ENCODE data around the gene ARID4A.
"Not testable (repeated sequence)": the region's sequence is repeated elsewhere in the genome, so short reads cannot be mapped to it uniquely, and the experiment has no call there.

Gene ARID4A

DNA sequence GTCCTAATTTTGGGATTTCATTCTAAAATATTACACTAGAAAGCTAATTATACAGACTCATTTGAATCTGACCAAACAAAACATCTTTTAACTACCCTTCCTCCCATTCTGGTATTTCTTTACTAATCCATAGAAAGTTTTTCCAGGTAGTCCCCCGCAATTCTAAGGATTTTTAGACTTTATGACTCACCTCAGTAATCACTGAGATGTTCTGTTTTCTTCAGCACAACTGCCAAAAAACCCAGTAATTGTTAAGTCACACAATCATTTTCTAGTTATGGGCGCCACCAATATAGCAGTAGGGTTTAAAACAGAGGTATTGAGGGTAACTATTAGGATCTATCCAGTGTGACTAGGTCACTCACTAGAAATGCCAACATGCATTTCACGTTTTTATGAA, 1.6 kb upstream of the ARID4A start:
- DNase-seq: no peak

DNA sequence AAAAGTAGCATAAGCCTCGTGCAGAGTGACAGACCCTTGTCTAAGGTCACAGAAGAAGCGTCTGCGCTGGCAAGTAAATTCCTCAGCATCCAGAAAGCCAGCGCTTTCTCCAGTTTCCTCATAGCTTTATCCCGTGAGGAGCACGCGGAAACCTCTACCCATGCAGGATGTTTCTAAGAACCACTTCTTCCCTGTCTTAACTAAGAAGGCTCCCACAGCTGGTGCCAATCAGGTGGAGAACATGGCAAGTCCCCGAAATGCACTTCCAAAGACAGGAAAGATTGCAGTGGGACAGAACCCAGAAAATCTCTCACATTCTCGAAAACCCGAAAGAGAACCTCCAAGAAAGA, 968 bp upstream of the ARID4A start:
- peak; percentile 63 for DNase-seq

DNA sequence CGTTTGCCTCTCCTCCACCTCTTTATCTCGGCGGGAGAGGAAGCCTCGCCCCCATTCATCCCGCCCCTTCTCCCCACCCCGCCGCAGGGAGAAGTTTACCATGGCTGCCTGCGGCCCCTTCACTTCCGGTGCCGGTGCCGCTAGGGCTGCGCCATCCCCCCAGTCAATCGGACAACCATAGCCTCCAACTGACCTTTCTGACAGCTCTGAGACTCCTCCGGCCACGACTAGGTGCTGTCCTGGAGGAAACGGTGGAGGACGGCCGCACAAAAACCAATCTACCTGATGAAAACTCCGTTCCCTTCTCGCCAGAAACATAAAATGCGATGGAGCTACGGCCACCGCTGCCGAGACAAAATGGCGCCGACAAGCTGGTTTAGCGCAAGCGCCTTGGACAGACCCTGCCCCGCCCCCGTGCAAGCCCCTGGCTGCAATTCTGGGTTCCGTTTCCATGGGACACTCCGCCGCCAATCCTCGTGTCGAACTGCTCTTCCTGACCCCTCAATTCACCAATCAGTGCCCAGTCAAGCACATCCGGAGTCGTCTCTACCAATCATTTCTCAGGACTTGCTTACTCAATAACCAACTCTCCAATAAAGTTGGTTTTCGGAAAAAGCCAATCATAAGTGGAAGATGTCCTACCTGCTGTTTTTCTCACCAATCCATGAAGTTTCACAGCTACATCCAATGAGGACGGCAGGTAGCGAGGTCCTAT, 436 bp upstream of the ARID4A start:
- DNase-seq: peak; percentile 100

DNA sequence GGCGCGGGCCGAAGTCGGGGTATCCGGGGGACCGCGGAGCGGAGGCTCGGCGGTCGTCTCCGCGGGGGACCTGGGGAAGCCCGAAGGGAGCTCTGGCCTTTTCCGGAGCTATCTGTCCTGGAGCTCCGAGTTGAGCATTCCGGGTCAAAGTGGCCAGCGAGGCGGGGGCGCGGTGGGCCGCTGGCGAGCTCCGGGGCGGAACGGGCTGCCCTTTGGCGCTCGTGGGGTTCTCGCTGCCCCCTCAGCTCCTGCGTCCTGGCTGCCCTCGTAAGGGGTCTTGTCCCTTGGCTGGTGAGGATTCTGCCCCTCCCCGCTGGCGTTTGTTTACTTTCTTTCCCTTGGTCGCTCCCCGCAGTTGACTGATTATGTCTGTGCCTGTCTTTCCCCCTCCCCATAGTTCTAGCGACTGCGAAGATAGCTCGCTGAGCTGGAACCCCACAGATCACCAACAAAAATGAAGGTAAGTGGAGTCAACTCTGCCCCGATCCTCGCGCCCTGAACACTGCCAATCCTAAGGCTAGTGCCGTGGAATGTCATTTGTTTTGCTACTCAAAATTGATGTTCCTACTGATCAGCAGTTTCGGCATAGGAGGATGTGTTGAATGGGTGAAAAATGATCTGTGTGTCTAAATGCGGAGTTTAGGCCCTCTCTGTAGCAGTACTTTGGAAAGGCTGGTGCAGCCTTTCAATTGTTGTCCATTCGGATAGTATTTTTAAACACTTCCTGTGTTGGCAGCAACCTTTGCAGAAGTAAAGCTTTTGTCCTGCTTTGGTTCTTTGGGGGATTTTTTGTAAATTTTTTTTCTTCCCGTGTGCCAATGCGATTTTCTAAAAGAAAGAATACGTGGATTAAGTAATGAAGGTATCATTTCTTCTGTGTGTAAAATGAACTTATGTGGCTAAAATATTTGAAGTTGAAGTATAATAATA, 1.3 kb downstream of the ARID4A start:
- peak; percentile 35 for DNase-seq

DNA sequence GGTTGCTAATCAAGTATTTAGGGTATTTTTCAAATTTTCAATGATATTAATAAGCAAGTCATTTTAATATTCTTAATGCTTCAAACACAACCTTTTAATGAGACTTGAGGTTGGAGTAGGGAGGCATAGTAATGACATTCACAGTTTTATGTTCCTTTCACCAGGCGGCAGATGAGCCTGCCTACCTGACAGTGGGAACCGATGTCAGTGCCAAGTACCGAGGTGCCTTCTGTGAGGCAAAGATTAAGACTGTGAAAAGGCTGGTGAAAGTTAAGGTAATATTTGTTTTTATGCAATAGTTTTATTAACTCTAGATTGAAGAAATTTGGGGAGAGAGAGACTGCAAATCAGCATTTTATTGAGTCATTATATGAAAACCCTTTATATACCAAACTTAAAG, 3.1 kb downstream of the ARID4A start:
- no peak for DNase-seq

DNA sequence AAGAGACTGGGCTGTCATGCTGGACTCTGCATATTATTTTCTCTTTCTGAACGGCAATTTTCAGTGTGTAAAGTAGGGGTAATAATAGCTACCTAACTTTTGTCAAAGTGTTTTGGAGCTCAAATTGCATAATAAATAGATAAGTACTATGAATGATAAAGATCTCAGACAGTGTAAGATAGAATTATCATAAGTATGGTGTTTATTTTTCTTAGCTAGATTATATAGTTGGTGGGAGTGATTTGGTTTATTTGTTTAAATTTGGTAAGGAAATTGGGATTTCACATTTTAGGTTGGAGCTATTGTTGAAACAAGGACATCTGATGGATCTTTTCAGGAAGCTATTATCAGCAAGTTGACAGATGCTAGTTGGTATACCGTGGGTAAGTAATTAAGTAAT, 7.4 kb downstream of the ARID4A start:
- no peak for DNase-seq

DNA sequence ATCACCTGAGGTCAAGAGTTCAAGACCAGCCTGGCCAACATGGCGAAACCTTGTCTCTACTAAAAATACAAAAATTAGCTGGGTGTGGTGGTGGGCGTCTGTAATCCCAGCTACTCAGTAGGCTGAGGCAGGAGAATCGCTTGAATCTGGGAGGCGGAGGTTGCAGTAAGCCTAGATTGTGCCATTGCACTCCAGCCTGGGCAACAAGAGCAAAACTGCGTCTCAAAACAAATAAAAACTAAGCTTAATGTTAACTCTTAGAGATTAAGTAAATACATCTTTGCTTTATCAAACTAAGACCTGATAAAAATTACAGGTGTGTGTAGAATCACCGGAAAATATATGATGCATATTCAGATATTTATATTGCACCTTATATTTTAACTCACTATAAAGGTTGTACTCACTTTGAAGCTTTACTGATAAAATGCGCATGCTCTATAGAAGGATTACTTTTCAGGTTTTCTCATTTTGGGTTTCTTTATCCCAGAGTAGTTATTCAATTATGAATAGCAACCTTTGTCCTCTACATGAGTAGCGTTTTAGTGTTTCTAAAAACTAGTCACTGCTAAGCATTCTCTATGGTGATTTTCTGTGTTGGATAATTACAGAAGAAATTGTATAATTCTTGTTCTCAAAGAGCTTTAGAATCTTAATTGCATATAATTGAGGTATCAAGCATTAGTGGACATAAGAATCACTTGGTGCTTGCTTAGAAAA, 9.4 kb downstream of the ARID4A start:
- DNase-seq: no peak

DNA sequence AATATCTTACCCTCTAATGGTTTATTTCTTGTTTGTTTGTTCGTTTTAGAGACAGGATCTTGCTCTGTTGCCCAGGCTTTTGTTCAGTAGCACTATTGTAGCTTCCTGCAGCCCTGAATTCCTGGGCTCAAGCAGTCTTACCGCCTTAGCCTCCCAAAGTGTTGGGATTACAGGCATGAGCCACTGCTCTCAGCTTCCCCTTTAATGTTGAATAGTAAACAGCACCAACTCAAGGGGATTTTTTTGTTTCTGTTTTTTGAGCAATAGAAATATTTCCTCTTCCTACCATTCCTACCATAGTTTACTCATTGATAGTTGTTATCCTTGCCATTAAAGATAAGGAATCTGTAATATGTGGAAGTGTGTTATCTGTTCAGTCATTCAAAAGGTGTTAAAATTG, 10.7 kb downstream of the ARID4A start:
- DNase-seq: no peak

DNA sequence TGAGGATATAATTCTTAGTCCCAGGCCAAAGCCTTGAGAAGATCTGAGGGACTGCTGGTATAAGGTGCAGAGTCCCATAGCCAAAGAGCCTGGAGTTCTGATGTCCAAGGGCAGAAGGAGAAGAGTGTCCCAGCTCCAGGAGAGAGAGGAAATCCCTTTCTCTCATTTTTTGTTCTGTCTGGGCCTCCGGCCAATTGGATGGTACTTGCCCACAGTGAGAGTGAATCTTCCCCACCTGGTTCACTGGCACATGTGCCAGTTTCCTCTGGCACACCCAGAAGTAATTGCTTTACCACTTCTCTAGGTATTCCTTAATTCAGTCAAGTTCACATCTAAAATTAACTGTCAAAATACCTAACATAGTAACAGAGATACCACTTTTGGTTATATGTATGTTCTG, 15.3 kb downstream of the ARID4A start:
- DNase-seq: no peak

DNA sequence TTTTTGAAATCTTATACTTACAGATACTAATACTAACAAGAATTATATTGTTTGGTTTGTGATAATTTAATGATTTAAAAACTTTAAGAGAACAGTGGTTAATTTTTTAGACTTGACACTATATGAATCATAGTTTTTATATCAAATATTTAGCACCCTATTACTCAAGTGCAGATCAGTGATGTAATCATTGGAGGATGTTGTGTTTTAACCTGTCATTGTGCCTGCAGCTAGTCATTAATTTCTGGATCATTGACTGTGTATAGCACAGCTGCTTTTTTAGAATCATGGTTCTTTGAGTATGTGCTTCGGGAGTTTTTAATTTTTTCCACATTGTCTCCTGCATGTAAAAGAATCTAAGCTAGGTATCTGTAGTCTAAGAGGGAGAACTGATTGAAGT, 17.3 kb downstream of the ARID4A start:
- no peak for DNase-seq

DNA sequence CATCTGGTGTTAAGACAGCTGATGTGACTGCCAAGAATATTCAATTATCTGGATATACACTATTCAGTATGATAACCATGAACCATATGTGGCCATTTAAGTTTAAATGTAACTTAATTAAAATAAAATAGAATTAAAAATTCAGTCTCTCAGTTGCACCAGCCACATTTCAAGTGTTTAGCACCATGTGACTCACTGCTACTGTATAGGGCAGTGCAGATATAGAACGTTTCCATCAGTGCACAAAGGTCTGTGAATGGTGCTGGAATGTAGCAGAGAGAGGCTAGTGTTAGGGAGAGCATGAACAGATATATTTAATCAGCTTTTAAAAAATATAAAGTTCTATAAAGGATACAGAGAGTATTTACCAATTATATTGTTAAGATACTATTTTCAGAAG, 28.7 kb downstream of the ARID4A start:
- no peak for DNase-seq

DNA sequence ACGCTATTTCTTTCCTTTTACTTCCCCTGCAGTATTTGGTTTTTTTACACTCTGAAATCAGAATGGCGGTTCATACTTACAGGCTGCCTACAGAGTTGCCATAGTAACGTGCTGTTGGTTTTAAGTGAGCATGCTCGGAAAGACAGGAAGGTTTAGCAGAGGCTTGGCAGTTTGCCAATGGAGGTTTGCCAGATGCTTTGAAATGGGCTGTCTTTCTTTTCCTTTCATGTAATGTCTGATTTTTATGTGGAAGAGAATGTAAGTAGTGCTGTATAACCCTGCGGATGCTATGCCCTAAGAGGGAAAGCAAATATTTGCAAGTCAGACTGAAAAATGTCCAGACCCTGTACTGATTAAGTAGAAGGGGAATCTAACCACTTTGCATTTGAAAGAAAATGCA, 32.8 kb downstream of the ARID4A start:
- DNase-seq: peak; percentile 66

DNA sequence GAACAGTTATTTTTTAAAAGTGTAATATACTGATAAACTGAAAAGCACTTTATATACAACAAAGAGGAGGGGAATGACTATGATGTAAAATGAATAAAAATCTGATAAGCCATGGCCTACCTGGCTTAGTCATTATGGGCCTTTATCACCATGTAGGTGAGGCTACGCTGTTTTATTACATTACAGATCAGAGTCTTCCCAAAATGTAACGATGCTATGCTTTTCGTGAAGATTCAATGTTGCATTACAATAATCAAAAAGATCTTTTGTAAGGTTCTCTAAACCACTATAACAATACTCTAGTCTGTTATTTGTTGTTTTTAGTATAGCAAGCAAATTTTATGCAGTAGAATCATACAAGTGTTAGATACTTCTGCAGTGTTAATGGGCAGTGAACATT, 34.2 kb downstream of the ARID4A start:
- DNase-seq: no peak

DNA sequence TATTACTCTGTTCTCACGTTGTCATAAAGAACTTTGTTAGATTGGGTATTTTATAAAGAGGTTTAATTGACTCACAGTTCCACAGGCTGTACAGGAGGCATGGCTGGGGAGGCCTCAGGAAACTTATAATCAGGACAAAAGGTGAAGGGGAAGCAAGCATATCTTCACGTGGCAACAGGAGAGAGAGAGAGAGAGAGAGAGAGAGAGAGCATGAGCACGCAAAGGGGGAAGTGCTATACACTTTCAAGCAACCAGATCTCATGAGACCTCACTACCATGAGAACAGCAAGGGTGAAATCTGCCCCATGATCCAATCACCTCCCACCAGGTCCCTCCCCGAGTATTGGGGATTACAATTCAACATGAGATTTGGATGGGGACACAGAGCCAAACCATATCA, 41.3 kb downstream of the ARID4A start:
- DNase-seq: not testable (repeated sequence)

DNA sequence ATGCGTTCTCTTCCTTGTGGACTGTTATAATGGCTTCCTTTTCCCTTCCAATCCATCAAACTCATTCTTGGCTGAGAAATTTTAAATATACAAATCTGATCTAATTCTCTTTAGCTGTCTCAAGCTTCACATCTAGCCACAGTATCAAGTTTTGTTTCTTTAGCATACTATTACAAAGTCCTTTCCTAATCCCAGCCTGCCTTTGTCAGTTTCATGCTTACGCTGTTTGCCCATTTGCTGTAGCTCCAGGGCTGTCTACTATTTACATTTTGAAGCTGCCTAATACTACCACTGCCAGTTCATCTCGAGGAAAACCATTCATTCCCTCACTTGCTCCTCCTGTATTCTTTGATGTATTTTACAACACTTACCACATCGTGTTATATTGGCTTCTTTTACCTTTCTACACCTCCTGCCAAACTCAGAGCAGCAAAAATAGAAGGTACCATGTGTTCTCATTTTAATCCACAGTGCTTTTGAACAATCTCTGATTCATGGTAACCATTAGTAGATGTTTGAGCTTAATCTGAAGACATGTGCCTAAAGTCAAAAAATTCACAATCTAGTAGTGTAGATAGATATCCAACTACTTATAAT, 42.9 kb downstream of the ARID4A start:
- no peak for DNase-seq

DNA sequence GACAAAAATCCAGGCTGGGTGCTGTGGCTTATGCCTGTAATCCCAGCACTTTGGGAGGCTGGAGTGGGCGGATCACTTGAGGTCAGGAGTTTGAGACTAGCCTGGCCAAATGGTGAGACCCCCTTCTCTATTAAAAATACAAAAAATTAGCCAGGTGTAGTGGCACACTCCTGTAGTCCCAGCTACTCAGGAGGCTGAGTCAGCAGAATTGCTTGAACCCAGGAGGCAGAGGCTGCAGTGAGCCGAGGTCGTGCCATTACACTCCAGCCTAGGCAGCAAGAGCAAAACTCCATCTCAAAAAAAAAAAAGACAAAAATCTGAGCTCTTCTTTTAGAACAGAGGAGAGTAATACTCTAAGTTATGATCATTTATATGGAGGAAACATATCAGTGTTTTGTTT, 45.2 kb downstream of the ARID4A start:
- DNase-seq: not testable (repeated sequence)

DNA sequence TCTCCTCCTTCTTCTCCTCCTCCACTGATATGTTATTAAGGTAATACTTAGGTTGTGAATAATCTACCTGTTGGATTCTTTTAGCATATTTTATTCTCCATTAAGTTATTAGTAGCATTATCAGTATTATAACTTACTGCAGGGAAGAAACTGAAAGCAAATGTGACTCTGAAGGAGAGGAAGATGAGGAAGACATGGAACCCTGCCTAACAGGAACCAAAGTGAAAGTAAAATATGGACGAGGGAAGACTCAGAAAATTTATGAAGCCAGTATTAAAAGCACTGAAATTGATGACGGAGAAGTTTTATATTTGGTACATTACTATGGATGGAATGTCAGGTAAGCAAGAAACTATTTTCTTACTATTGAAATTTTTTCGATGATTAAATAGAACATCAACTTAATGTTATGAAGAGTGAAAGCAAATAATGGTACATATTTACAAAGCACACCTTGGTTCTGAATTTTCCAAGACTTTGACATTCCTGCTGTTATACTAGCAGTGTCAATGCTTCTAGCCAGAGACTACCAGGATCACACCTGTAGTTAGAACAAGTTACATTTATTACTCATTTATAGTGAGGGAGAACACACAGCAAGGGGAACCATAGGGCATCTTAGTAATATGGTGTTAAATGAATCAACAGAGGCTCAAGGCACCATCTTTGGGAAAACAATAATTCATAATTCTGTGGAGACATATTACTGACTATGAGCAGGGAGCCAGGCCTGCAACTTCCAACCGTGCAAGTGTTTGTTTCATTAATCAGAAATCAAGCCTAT, 55.4 kb downstream of the ARID4A start:
- DNase-seq: no peak

DNA sequence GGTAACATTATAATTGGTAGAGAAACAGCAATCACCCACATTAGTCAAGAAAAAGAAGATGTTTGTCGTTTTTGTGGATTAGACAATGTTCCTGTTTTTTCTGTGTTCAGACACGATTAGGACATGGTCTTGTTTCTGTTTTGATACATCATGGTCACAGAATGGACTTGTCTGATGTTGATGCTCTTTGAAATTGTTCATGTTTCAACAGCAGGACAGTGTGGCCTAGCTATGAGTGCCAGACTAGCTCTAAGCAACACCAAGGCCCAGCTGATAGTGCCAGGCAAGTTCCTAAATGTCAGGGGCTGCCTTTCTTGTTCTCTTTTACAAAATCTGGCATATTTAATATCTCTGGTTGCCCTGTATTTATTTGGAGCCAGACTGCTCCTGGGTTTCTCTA, 56.5 kb downstream of the ARID4A start:
- DNase-seq: no peak

DNA sequence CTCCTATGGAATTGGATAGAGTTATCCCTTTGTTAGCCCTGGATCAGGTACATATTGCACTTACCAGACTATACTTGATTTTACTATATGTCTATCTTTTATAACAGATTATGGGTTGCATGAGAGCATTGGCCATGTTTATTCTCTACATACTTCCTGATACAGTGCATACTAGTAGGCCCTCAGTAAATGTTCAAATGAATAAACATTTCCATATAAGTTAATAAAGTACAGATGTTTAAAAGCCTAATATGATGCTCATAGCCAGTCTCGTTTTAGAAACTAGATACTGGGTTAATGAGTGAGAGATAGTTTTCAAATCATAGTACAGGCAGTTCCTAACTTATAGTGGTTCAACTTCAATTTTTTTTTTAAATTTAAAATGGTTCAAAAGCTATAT, 57.9 kb downstream of the ARID4A start:
- no peak for DNase-seq

DNA sequence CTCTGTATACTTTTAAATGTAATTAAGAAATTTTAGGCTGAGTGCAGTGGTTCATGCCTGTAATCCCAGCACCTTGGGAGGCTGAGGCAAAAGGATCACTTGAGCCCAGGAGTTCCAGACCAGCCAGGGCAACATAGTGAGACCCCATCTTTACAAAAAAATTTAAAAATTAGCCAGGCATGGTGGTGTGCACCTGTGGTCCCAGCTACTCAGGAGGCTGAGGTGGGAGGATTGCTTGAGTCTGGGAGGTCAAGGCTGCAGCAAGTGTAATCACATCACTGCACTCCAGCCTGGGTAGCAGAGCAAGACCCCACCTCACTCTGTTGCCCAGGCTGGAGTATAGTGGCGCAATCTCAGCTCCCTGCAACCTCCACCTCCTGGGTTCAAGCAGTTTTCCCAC, 63.9 kb downstream of the ARID4A start:
- not testable (repeated sequence) for DNase-seq

DNA sequence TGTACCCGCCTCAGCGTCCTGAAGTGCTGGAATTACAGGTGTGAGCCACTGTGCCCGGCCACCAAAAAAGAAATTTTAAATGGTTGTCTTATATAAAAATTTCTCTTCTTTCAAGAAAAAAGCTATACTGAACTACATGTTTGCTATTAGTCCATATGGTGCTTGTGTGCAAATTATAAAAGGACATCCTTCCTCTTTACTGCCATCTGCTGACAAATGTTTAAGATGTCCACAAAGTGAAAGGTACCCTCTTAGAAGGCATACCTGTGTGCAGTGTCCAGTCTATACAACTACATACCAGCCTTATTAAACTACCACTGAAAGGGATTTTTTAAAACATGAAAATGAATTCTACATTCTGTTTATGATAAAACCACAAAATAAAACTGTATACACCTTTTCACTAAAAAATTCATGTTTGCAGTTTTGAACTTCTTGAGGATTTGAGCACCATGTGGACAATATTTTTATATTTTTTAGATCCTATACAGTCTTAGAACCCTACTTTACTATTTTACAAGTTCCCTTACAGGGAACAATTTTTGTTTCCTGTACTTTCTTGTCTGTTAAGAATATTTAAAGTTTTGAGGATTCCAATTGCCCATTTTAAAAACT, 64.5 kb downstream of the ARID4A start:
- DNase-seq: peak; percentile 16

DNA sequence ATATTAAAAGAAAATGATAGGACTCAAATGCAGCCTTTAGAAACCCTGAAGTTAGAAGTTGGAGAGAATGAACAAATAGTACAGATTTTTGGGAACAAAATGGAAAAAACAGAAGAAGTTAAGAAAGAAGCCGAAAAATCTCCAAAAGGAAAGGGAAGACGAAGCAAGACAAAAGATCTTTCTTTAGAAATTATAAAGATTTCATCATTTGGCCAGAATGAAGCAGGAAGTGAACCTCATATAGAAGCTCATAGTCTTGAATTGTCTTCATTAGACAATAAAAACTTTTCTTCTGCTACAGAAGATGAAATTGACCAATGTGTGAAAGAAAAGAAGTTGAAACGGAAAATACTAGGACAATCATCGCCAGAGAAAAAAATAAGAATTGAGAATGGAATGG, 66.0 kb downstream of the ARID4A start:
- no peak for DNase-seq

All from NCI-H526 treated with DMSO at 0.1 percent for 48 hours (cell line).